Cardiac muscle cell (in vitro differentiated cells and primary cell): Measurements from ENCODE around the gene OXNAD1. TPM values are rescaled to one million over a fixed set of nuclear protein-coding genes. Genes with fewer than 3 reads are reported as not detected.

ENCODE experiments used
- DNase-seq, 2 donors: peaks; one replicate each; pipeline versions ENCODE4 v3.0.0 to v3.0.0-alpha.2; 2010 to 2017; ENCODE audit warnings: low read depth in 1 of 2, low spot score in 1 of 2
- H3K27ac ChIP-seq: fragments of 200-600 bp; sonication (generic); 2 replicates; pipeline ENCODE4 v1.5.1; 2016
- H3K27me3 ChIP-seq: fragments of 200-600 bp; sonication (generic); 2 replicates; pipeline ENCODE4 v1.6.0; 2016; ENCODE audit warnings: control low read depth
- H3K36me3 ChIP-seq: fragments of 200-600 bp; sonication (generic); 2 replicates; pipeline ENCODE4 v1.5.1; 2016; ENCODE audit warnings: control low read depth
- H3K4me1 ChIP-seq: fragments of 200-600 bp; sonication (generic); 2 replicates; pipeline ENCODE4 v1.8.1; 2017; ENCODE audit warnings: low read depth, mild to moderate bottlenecking, mixed run types
- H3K4me3 ChIP-seq: fragments of 200-600 bp; sonication (generic); 2 replicates; pipeline ENCODE4 v1.5.1; 2016; ENCODE audit warnings: mild to moderate bottlenecking
- H3K9me3 ChIP-seq: fragments of 200-600 bp; sonication (generic); 2 replicates; pipeline ENCODE4 v1.5.1; 2017; ENCODE audit warnings: low read depth, mild to moderate bottlenecking, control low read depth
- polyA plus RNA-seq: library from polyadenylated mRNA; unstranded; fragments of >200 nt; fragmentation: Nextera tagmentation; extraction: Ambion mirVana; gene quantifications from 2 replicates; pipeline ENCODE4 v1.2.1, GENCODE V29; 2016
- total RNA-seq: library from RNA; depleted of rRNA; stranded (reverse); fragments of >200 nt; gene quantifications from 2 replicates; pipeline ENCODE4 v1.2.3, GENCODE V29; 2016
- TF ChIP-seq, protein P1 (sequence below): IDR thresholded peaks from 2 replicates; pipeline ENCODE4 v1.5.1; 2012; ENCODE audit warnings: low read depth, mild to moderate bottlenecking, low read length

Gene OXNAD1
- total and polyA plus RNA-seq, 2 experiments from 2014 or later, result 33.6 to 33.7 TPM

DNA sequence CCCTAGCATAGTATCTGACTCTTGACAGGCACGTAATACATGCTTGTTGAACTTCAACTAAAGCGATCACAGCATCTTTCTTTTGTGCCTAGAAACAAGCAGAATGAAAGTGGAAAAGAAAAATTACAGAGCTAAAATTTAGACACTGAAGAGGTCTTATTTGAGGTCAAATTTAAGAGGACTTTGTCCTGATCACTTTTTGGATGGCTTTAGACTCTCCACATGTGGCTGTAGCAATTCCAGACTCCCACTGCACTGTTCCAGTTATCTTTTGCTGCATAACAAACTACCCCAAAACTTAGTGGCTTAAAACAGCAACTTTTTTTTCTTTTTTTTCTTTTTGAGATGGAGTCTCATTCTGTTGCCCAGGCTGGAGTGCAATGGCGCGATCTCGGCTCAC lies 23.8 kb upstream of the OXNAD1 start:
- TF ChIP-seq, protein P1, sequence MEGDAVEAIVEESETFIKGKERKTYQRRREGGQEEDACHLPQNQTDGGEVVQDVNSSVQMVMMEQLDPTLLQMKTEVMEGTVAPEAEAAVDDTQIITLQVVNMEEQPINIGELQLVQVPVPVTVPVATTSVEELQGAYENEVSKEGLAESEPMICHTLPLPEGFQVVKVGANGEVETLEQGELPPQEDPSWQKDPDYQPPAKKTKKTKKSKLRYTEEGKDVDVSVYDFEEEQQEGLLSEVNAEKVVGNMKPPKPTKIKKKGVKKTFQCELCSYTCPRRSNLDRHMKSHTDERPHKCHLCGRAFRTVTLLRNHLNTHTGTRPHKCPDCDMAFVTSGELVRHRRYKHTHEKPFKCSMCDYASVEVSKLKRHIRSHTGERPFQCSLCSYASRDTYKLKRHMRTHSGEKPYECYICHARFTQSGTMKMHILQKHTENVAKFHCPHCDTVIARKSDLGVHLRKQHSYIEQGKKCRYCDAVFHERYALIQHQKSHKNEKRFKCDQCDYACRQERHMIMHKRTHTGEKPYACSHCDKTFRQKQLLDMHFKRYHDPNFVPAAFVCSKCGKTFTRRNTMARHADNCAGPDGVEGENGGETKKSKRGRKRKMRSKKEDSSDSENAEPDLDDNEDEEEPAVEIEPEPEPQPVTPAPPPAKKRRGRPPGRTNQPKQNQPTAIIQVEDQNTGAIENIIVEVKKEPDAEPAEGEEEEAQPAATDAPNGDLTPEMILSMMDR, result no peak
- no peak overlapping the region for H3K27ac ChIP-seq

DNA sequence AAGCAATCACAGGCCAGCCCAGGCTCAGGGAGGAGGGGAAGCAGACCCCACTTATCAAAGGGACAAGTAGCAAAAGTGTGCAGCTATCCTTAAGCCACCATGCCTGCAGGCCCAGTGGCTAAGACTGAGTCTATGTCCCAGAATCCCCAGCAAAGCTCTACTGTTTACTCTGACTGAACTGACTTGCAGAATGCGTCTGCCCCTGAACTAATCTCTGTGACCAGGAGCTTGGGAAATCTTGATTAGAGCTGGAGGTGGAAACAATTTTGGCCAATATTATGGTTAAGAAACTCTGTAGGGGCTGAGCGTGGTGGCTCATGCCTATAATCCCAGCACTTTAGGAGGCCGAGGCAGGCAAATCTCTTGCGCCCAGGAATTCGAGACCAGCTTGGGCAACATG lies 22.8 kb upstream of the OXNAD1 start:
- Histone ChIP-seq H3K27ac (no peak overlapping the region), H3K27me3 (no peaks in the 10 kb centered on the region), H3K9me3 (no peaks in the 10 kb centered on the region), H3K4me1 (peaks cover 13% of the 10 kb centered on the region), H3K36me3 (no peaks in the 10 kb centered on the region), H3K4me3 (no peak overlapping the region)
- DNase-seq, result no peak
- TF ChIP-seq, protein P1, result no peak

More for the DNA sequence above, 23.8 kb upstream of the OXNAD1 start:
- Histone ChIP-seq H3K9me3 (no peaks in the 10 kb centered on the region), H3K4me3 (no peak overlapping the region), H3K27me3 (no peaks in the 10 kb centered on the region), H3K4me1 (peaks cover 13% of the 10 kb centered on the region), H3K36me3 (no peaks in the 10 kb centered on the region)
- no peak for DNase-seq

DNA sequence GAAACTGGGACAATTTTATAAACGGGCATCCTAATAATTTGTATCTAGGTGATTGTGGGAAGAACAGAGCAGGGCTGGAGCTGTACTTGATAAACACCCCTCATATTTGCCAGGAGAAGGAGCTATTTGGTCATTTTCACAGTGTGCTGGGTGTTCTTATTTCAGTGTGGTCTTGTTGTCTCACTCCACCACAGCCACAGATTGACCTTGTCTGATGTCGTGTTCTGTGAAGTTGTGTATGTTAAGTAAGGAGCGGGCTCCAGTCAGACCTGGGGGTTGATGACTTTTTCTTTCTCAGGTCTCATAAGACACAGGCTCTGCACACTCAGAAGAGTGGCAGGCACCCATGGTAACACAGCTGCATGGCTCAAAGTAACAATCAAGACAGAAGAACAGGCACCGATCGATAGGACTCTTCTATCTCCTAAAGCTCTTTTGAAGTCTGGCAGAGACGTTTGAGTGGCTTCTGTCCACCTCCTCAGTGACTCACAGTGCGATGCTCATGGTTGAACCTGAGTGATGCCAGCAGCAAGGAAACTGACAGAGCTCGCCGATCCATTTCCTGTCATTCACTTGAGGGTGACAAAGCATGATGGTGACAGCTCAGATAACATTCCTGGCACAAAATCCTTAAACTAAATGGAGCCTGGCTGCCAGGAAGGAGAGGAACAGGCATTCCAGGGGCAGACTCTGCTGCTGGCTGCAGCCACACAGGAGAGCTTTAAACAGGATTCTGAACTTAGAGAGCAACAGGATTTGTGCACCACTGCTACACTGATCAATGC lies 21.1 kb upstream of the OXNAD1 start:
- Histone ChIP-seq H3K4me3 (no peak overlapping the region), H3K4me1 (peaks cover 13% of the 10 kb centered on the region), H3K27me3 (no peaks in the 10 kb centered on the region), H3K9me3 (no peaks in the 10 kb centered on the region), H3K27ac (peak overlapping the region; percentile 36), H3K36me3 (no peaks in the 10 kb centered on the region)
- peak; percentile 38 to 58 for DNase-seq
- TF ChIP-seq, protein P1, result no peak

DNA sequence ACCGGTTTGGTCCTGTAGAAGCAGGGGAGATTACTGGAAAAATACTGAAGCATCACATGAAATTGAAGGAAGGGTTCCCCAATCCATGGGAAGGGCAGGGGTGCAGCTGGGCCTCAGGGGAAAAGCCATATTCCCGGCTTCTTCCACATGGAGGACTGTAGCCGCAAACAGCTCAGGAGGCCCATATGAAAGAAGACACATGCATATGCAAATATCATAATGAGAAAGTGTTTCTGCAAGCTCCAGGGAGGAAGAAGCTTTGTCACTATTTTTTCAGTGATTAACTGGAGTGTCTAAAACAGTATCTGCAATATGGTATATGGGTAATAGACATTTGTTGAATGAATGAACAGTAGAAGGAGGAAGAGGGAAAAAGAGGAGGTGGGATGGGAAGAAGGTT lies 19.4 kb upstream of the OXNAD1 start:
- Histone ChIP-seq H3K4me1 (peaks cover 13% of the 10 kb centered on the region), H3K9me3 (no peaks in the 10 kb centered on the region), H3K4me3 (no peak overlapping the region), H3K36me3 (no peaks in the 10 kb centered on the region), H3K27ac (no peak overlapping the region), H3K27me3 (no peaks in the 10 kb centered on the region)
- TF ChIP-seq, protein P1, result no peak
- DNase-seq, result no peak

DNA sequence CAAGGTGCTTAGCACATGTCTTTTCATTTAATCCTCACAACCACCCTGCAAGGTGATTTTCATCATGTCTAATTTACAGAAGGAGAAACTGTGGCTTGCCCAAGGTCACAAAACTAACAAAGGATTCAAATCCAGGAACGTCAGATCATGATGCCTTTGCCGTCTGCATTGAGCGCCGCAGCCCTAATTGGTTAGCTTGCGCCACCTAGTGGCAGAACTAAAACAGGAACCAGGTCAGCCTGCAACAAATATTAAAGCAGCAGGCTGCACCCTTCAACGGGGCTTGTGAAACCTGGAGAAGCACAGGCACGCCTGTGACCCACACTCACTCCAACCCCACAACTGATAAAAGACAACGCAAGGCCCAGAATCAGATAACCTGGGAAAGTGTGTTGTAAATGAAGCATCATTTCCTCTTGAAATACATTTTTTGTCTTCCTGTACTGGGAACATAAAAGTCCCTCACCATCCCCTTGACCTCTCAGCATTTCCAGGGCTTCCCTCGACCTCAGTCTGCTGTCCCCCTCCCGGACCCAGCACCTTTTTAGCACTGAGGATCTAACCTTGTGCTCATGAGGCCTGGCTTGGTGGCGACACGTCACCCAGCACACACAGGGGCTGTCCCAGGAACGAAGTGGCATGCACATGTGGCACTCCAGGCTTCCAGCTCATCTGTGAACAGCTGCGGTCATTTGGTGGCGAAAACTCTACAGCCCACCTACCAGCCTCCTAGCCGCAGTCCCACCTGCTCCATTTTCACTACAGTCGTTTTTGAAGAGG lies 17.5 kb upstream of the OXNAD1 start:
- H3K9me3 ChIP-seq, result no peaks in the 10 kb centered on the region
- DNase-seq, result peak; percentile 91
- no peaks in the 10 kb centered on the region for H3K27me3 ChIP-seq
- H3K27ac ChIP-seq, result no peak overlapping the region
- no peak overlapping the region for H3K4me3 ChIP-seq
- TF ChIP-seq, protein P1, result peak; percentile 86
- no peaks in the 10 kb centered on the region for H3K36me3 ChIP-seq
- H3K4me1 ChIP-seq, result peaks cover 13% of the 10 kb centered on the region
